ENCODE data around the gene RPL4. TPM values are rescaled to one million over a fixed set of nuclear protein-coding genes. Genes with fewer than 3 reads are reported as not detected.

RPL4 gene
- total and polyA plus RNA-seq, 9 of the 15 experiments (the other 6 are each of a cell fraction or from before 2014, with no cell fraction given) = 2,055 to 7,760 (median 5,069) TPM

- TF ChIP-seq CHD7 (IDR thresholded peaks at IDR 0.05; ENCODE audit: low read depth, low read length) (no peak), U2AF2 (optimal IDR thresholded peaks at IDR 0.05; ENCODE audit: low read depth, low read length) (no peak), FOXO4 (CRISPR knock-in tag; IDR thresholded peaks at IDR 0.05) (0 out of 2 replicates have a peak, but pooled peaks have one; percentile 47), ZNF282 (CRISPR knock-in tag; IDR thresholded peaks at IDR 0.05) (no peak), SP1 (CRISPR knock-in tag; IDR thresholded peaks at IDR 0.05) (peak; percentile 67), SRSF9 (IDR thresholded peaks at IDR 0.05; ENCODE audit: borderline replicate concordance, low read depth, low read length) (no peak), SUPT5H (IDR thresholded peaks at IDR 0.05) (peak; percentile 99), NFIC (IDR thresholded peaks at IDR 0.05) (peak; percentile 58), XRCC4 (IDR thresholded peaks at IDR 0.05; ENCODE audit: extremely low read depth, insufficient read depth, insufficient read length) (no peak), ILK (tag; IDR thresholded peaks at IDR 0.05; ENCODE audit: borderline replicate concordance, low read depth) (no peak), FOXA1 (IDR thresholded peaks at IDR 0.05; ENCODE audit: borderline replicate concordance) (no peak)
- TF ChIP-seq, protein P1, sequence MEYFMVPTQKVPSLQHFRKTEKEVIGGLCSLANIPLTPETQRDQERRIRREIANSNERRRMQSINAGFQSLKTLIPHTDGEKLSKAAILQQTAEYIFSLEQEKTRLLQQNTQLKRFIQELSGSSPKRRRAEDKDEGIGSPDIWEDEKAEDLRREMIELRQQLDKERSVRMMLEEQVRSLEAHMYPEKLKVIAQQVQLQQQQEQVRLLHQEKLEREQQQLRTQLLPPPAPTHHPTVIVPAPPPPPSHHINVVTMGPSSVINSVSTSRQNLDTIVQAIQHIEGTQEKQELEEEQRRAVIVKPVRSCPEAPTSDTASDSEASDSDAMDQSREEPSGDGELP (CRISPR knock-in tag; IDR thresholded peaks at IDR 0.05; ENCODE audit: borderline replicate concordance) = peak; percentile 60; the same call in 1 of the 2 replicates
These were observed at the start of gene RPL4, which contains the start of gene ZWILCH (continued) for GRCh38 chr15:66504563-66505429.
